PC-3 (cell line): ENCODE results near the gene TMEM37. TPM values are rescaled to one million over a fixed set of nuclear protein-coding genes. Genes with fewer than 3 reads are reported as not detected.

Experiments used
- ATAC-seq: fragments of 200-7000 bp; cut with Tn5 transposase; 2 replicates; pipeline ENCODE4 v1.9.1; 2020; ENCODE audit warnings: mild to moderate bottlenecking, moderate library complexity
- BruUV-seq: library from RNA; stranded (reverse); fragments of 400-500 nt; replicated peaks from 2 replicates; lab custom pipeline; 2021; lab: Mats Ljungman, UMichigan
- CTCF ChIA-PET: fragments of 300-600 bp; sonication (Branson Sonifier 250); formaldehyde crosslinking; loops from one replicate; lab custom pipeline; 2022; ENCODE audit warnings: antibody characterized with exemption; lab: Charles Lee
- POLR2A ChIA-PET: fragments of 300-600 bp; sonication (Branson Sonifier 250); formaldehyde crosslinking; loops from one replicate; lab custom pipeline; 2022; ENCODE audit warnings: antibody characterized with exemption; ENCODE audit not compliant: unreplicated experiment; lab: Charles Lee
- DNase-seq: peaks from one replicate; pipeline ENCODE4 v3.0.0-alpha.2; 2015
- H2AFZ ChIP-seq: fragments of 300-600 bp; sonication (generic); 2 replicates; pipeline ENCODE4 v1.6.0; 2016; ENCODE audit warnings: antibody characterized with exemption, low read length
- H3F3A ChIP-seq: fragments of 300-600 bp; sonication (generic); one replicate; pipeline ENCODE4 v1.6.0; 2017; ENCODE audit warnings: antibody characterized with exemption, low read length, control low read depth, mild to moderate bottlenecking; ENCODE audit not compliant: unreplicated experiment
- H3K27ac ChIP-seq: fragments of 300-600 bp; sonication (generic); 2 replicates; pipeline ENCODE4 v1.5.1; 2016; ENCODE audit warnings: mild to moderate bottlenecking, low read length
- H3K27me3 ChIP-seq: fragments of 300-600 bp; sonication (generic); 2 replicates; pipeline ENCODE4 v1.6.1; 2016; ENCODE audit warnings: low read length, mixed read lengths
- H3K36me3 ChIP-seq: fragments of 300-600 bp; sonication (generic); 2 replicates; pipeline ENCODE4 v1.6.1; 2016; ENCODE audit warnings: low read depth, mixed run types, low read length, mixed read lengths
- H3K4me1 ChIP-seq: fragments of 300-600 bp; sonication (generic); 2 replicates; pipeline ENCODE4 v1.5.1; 2016; ENCODE audit warnings: low read length; ENCODE audit not compliant: insufficient read depth
- H3K4me2 ChIP-seq: fragments of 300-600 bp; sonication (generic); 2 replicates; pipeline ENCODE4 v1.6.0; 2016; ENCODE audit warnings: low read length
- H3K4me3 ChIP-seq: fragments of 300-600 bp; sonication (generic); 2 replicates; pipeline ENCODE4 v1.5.1; 2016; ENCODE audit warnings: mild to moderate bottlenecking, low read length, mixed read lengths
- H3K79me2 ChIP-seq: fragments of 300-600 bp; sonication (generic); 2 replicates; pipeline ENCODE4 v1.6.1; 2017; ENCODE audit warnings: low read length, mixed read lengths
- H3K9ac ChIP-seq: fragments of 300-600 bp; sonication (generic); 2 replicates; pipeline ENCODE4 v1.6.0; 2016; ENCODE audit warnings: mild to moderate bottlenecking, low read length
- H3K9me2 ChIP-seq: fragments of 300-600 bp; sonication (generic); replicated peaks from 2 replicates; pipeline ENCODE4 v1.6.1; 2016; ENCODE audit warnings: mixed run types, low read length, mixed read lengths
- H3K9me3 ChIP-seq: fragments of 300-600 bp; sonication (generic); 2 replicates; pipeline ENCODE4 v1.6.1; 2016; ENCODE audit warnings: low read length, mixed read lengths
- H4K20me1 ChIP-seq: fragments of 300-600 bp; sonication (generic); 2 replicates; pipeline ENCODE4 v1.6.1; 2016; ENCODE audit warnings: low read length, mixed read lengths
- EZH2 ChIP-seq: fragments of 300-600 bp; sonication (generic); IDR thresholded peaks from one replicate; pipeline ENCODE4 v1.6.1; 2017; ENCODE audit warnings: antibody characterized with exemption, mild to moderate bottlenecking, low read length; ENCODE audit not compliant: unreplicated experiment
- EZH2phosphoT487 ChIP-seq: fragments of 300-600 bp; sonication (generic); IDR thresholded peaks from 2 replicates; pipeline ENCODE4 v1.6.1; 2018; ENCODE audit warnings: mild to moderate bottlenecking, antibody characterized with exemption, low read length, borderline replicate concordance
- intact Hi-C: fragments of 100-400 bp; cut with micrococcal nuclease; formaldehyde crosslinking; loops from 2 replicates; pipeline ENCODE4 v1.9.0; 2023
- total RNA-seq: library from RNA; depleted of rRNA; stranded (reverse); fragments of >200 nt; gene quantifications from 2 replicates; pipeline ENCODE4 v1.2.3, GENCODE V29; 2014
- TF ChIP-seq, protein P1 (sequence below): fragments of 300-600 bp; sonication (generic); conservative IDR thresholded peaks from 2 replicates; pipeline ENCODE4 v1.5.1; 2017; ENCODE audit warnings: antibody characterized with exemption, low read depth, mild to moderate bottlenecking, low read length

Gene TMEM37
- total RNA-seq, 1 experiment from 2014 or later: 0.26 TPM

DNA sequence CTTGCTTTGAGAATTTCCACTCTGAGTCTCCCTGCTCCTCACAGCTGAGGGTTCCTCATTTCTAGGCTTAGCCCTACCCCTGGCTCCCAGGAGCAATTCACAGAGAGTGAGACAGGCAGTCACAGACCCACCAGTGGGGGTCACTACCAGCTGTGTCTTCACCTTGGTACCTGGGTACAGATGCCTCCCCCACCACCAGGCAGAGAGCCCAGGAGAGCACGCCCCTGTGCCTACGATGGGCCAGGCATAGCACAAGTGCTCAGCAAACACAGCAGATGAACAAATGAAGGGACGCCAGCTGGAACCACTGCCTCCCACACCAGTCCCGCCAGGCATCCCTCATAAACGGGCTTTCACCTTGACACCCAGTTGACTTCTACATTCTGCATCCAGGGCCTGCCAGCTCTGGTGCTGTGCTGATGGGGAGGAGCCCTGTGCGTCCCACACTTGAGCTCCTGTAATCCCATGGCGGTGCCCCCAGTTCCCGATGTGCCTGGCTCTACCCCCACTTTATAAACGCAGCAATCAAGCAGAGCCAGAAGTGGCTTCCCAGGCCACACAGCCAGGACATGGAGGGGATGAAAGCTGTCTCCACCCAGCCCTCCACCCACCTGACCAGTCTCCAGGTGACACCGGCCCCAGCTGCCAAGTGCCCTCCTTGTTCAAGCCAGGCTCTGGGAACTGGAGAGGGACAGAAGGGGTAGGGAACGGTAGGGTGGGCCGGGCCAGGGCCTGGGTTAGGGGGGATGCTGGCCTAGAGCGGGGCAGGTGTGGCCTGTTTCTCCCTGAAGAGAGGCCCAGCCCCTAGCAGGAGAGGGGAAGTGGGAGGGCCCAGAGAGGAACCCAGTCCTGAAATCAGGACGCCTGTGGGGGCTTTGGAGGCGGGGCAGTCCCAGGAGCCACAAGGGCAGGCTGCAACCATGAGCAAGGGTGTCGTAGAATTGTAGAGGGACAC, 50.1 kb downstream of the TMEM37 start:
- CTCF ChIA-PET: no interaction called here
- H3K36me3 ChIP-seq: no peaks in the 10 kb centered on the region
- BruUV-seq: no TSS peak
- no peak for ATAC-seq
- H3F3A ChIP-seq: no peaks in the 10 kb centered on the region
- intact Hi-C loops: no loop called here
- no peaks in the 10 kb centered on the region for H3K9me3 ChIP-seq
- DNase-seq: no peak
- no peak overlapping the region for H2AFZ ChIP-seq
- H4K20me1 ChIP-seq: no peaks in the 10 kb centered on the region
- H3K27me3 ChIP-seq: no peaks in the 10 kb centered on the region
- H3K9me2 ChIP-seq: no peaks in the 10 kb centered on the region
- H3K9ac ChIP-seq: no peak overlapping the region
- H3K4me3 ChIP-seq: no peak overlapping the region
- H3K27ac ChIP-seq: no peak overlapping the region
- H3K4me2 ChIP-seq: no peak overlapping the region
- POLR2A ChIA-PET: no interaction called here
- no peaks in the 10 kb centered on the region for H3K79me2 ChIP-seq
- peaks cover 7% of the 10 kb centered on the region; the same call in 1 of the 2 replicates for H3K4me1 ChIP-seq
- TF ChIP-seq EZH2phosphoT487: no peak
- TF ChIP-seq EZH2: no peak
- TF ChIP-seq, protein P1, sequence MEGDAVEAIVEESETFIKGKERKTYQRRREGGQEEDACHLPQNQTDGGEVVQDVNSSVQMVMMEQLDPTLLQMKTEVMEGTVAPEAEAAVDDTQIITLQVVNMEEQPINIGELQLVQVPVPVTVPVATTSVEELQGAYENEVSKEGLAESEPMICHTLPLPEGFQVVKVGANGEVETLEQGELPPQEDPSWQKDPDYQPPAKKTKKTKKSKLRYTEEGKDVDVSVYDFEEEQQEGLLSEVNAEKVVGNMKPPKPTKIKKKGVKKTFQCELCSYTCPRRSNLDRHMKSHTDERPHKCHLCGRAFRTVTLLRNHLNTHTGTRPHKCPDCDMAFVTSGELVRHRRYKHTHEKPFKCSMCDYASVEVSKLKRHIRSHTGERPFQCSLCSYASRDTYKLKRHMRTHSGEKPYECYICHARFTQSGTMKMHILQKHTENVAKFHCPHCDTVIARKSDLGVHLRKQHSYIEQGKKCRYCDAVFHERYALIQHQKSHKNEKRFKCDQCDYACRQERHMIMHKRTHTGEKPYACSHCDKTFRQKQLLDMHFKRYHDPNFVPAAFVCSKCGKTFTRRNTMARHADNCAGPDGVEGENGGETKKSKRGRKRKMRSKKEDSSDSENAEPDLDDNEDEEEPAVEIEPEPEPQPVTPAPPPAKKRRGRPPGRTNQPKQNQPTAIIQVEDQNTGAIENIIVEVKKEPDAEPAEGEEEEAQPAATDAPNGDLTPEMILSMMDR: no peak

DNA sequence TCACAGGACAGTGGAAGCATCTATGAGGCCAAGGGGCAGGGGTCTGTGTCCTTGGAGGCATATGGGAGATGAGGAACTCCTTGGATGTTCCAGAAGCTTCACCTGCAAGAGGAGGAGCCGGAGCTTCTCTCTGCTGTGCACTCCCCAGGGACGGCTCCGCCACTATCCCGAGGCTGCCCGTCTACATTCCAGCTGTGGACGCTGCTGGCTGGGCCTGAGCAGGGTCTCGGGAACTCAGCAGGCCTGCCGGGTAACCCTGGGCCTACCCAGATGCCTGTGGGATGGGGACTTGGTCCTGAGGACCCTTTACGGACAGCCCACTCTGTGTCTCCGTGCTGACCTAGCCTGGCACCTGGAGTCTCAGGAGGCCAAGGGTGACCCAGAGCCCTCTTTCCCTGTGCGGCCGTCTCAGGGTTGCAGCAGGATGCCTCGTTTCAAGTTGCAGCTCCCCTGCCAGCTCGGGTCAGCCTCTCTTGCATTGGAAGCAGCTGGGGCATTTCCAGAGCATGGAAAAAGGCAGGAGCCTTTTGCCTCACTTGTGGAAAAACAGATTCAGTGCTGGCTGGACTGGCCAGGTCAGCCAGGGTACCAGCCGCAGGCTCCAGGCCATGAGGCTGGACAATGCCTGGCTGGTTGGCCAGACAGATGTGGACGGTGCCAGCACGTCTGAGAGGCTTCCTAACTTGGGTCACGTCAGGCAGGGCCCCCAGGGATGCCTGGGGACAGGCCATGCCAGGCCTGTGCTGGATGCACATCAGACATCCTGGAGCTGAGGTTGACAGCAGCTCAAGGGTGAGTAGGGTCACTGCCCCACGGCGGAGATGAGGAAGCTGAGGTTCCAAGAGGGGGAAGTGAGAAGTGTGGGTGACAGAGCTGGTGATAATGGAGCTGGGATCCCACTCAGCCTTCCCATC, 51.1 kb downstream of the TMEM37 start:
- no peak for ATAC-seq
- TF ChIP-seq, protein P1: no peak
- TF ChIP-seq EZH2phosphoT487: no peak
- H4K20me1 ChIP-seq: no peaks in the 10 kb centered on the region
- intact Hi-C loops: no loop called here
- peaks cover 7% of the 10 kb centered on the region; the same call in 1 of the 2 replicates for H3K4me1 ChIP-seq
- H2AFZ ChIP-seq: no peak overlapping the region
- no peak overlapping the region for H3K4me2 ChIP-seq
- CTCF ChIA-PET: no interaction called here
- no peaks in the 10 kb centered on the region for H3K36me3 ChIP-seq
- no peak overlapping the region for H3K4me3 ChIP-seq
- H3K9ac ChIP-seq: no peak overlapping the region
- no peaks in the 10 kb centered on the region for H3K27me3 ChIP-seq
- no peak overlapping the region for H3K27ac ChIP-seq
- POLR2A ChIA-PET: no interaction called here
- no peak for DNase-seq
- no peaks in the 10 kb centered on the region for H3F3A ChIP-seq
- H3K9me2 ChIP-seq: no peaks in the 10 kb centered on the region
- no TSS peak for BruUV-seq
- no peaks in the 10 kb centered on the region for H3K9me3 ChIP-seq
- H3K79me2 ChIP-seq: no peaks in the 10 kb centered on the region
